ENCODE data around the gene AQP3. TPM values are rescaled to one million over a fixed set of nuclear protein-coding genes. Genes with fewer than 3 reads are reported as not detected.
"Not testable (repeated sequence)": the region's sequence is repeated elsewhere in the genome, so short reads cannot be mapped to it uniquely, and the experiment has no call there.

The AQP3 gene
- total RNA-seq, 2 donors from 2014 or later: 2.2 to 2.7 TPM

DNA sequence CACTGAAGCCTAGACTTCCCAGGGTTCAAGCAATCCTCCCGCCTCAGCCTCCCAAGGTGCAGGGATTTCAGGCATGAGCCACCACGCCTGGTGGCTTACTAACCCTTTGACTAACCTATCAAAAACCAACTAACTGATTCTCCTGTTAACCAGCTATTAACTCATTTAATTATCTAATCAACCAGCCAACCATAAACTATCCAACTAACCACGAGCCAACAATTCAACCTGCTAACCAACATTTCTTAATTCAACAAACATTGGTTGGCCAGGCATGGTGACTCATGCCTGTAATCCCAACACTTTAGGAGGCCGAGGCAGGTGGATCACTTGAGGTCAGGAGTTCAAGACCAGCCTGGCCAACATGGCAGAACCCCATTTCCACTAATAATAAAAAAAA, 48.3 kb downstream of the AQP3 start:
- not testable (repeated sequence) for H3K9me3 Mint-ChIP-seq; H3K27ac ChIP-seq (ENCODE audit: low read depth, low read length); H3K27ac Mint-ChIP-seq; H3K36me3 Mint-ChIP-seq (ENCODE audit: low read depth); H3K4me1 Mint-ChIP-seq; H3K27me3 Mint-ChIP-seq (ENCODE audit: insufficient read depth); H3K4me3 ChIP-seq (ENCODE audit: low read length); DNase-seq; H3K9me3 ChIP-seq (ENCODE audit: control insufficient read depth, low read length); H3K36me3 ChIP-seq (ENCODE audit: control insufficient read depth, insufficient read depth, low read length); H3K4me1 ChIP-seq (ENCODE audit: control insufficient read depth, insufficient read depth, low read length); H3K9ac ChIP-seq (ENCODE audit: extremely low read depth, low read length, poor library complexity, severe bottlenecking); H3K4me3 Mint-ChIP-seq; H3K27me3 ChIP-seq (ENCODE audit: control insufficient read depth, insufficient read depth, low read length, poor library complexity, severe bottlenecking)
- WGBS, 2 experiments (ENCODE audit: insufficient coverage in 1 of 2, insufficient read length in 1 of 2): 86 to 100% methylated on average over 3 to 4 of the region's 4 CpGs

DNA sequence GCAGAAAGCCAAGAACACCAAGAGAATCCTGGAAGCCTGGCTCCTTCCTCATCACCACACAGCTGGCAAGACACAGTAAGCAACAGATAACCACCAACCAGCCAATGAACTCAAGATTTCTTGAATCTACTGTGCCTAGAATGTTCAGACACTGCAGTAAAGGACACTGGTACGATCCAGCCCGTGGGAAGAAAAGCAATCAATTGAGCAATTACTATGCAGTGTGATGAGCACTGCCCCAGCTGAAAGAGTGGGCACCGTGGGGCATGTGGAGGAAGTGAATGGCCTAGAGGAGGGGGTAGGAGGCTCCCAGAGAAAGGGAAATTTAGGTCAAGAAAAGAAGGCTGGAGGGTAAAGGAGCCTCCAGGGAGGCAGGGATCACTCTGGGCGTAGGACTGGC, 49.6 kb downstream of the AQP3 start:
- not testable (repeated sequence) for H3K9me3 ChIP-seq (ENCODE audit: control insufficient read depth, low read length); H3K4me1 Mint-ChIP-seq; H3K27me3 ChIP-seq (ENCODE audit: control insufficient read depth, insufficient read depth, low read length, poor library complexity, severe bottlenecking); DNase-seq; H3K36me3 Mint-ChIP-seq (ENCODE audit: low read depth); H3K36me3 ChIP-seq (ENCODE audit: control insufficient read depth, insufficient read depth, low read length); H3K27ac Mint-ChIP-seq; H3K9me3 Mint-ChIP-seq; H3K4me1 ChIP-seq (ENCODE audit: control insufficient read depth, insufficient read depth, low read length); H3K27ac ChIP-seq (ENCODE audit: low read depth, low read length); H3K4me3 Mint-ChIP-seq; H3K27me3 Mint-ChIP-seq (ENCODE audit: insufficient read depth); H3K4me3 ChIP-seq (ENCODE audit: low read length); H3K9ac ChIP-seq (ENCODE audit: extremely low read depth, low read length, poor library complexity, severe bottlenecking)
- 86% methylated on average over 2 of the region's 4 CpGs; no CpG with 5 or more reads in 1 of the 2 experiments for WGBS, 2 experiments (ENCODE audit: insufficient coverage in 1 of 2, insufficient read length in 1 of 2)

DNA sequence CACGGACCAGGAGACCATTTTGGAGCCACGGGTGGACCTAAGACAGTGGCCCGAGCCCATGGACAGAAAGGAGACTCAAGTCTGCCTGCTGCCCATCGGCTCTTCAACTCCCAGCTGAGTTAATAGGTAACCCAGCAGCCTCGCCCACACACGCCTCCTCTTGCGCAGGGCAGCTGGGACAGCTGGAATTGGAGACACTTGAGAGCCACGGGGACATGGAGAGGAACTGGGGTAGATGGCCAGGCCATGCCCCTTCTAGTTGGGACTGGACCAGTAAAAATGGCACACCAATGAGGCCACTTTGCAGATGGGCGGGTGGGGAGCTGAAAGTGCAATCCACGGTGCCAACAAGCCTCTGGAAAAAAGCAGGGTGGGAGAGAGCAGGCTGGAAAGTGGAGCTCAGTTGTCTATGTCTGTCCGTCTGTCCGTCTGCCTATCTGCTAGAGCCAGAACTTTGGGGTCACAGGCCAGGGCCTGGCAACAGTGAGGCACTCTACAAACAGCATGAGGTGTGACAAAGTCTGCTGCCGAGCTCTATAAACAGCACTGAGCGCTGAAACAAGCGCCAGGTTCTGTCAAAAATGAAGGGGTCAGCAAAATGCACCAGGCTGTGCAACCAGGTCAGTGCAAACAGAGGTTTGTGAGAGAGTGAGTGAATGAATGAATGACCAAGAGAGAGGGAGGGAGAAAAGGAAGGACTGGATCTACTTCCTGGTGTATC, 52.1 kb downstream of the AQP3 start:
- not testable (repeated sequence) for H3K27me3 ChIP-seq (ENCODE audit: control insufficient read depth, insufficient read depth, low read length, poor library complexity, severe bottlenecking); H3K36me3 Mint-ChIP-seq (ENCODE audit: low read depth); H3K4me1 ChIP-seq (ENCODE audit: control insufficient read depth, insufficient read depth, low read length); H3K27ac ChIP-seq (ENCODE audit: low read depth, low read length); H3K4me3 Mint-ChIP-seq; H3K27me3 Mint-ChIP-seq (ENCODE audit: insufficient read depth); H3K27ac Mint-ChIP-seq; H3K36me3 ChIP-seq (ENCODE audit: control insufficient read depth, insufficient read depth, low read length); H3K9ac ChIP-seq (ENCODE audit: extremely low read depth, low read length, poor library complexity, severe bottlenecking); DNase-seq; H3K4me3 ChIP-seq (ENCODE audit: low read length); H3K9me3 ChIP-seq (ENCODE audit: control insufficient read depth, low read length); H3K9me3 Mint-ChIP-seq
- peaks cover 14% of the 10 kb centered on the region for H3K4me1 Mint-ChIP-seq
- 86 to 93% methylated on average over 11 to 15 of the region's 15 CpGs for WGBS, 2 experiments (ENCODE audit: insufficient coverage in 1 of 2, insufficient read length in 1 of 2)

DNA sequence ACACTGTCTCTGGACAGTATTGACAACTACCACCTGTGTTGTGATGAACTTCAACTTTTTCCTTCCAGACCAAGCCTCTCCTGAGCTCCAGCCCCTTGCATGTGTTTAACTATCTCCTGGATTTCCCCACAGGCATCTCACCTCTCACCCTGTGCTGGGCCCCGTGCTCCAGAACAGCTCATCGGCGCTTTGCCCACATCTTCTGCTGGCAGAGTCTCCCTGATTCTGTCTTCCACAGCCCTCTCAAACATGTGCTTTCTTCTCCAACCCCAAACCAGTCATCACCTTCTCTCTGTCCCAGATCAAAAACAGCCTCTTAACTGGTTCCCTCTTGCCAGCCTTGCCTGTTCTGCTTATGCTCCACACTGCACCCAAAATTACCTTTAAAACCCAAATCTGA, 53.4 kb downstream of the AQP3 start:
- H3K4me1 ChIP-seq (ENCODE audit: control insufficient read depth, insufficient read depth, low read length); H3K9ac ChIP-seq (ENCODE audit: extremely low read depth, low read length, poor library complexity, severe bottlenecking); H3K9me3 ChIP-seq (ENCODE audit: control insufficient read depth, low read length); H3K9me3 Mint-ChIP-seq; H3K27me3 ChIP-seq (ENCODE audit: control insufficient read depth, insufficient read depth, low read length, poor library complexity, severe bottlenecking); DNase-seq; H3K27me3 Mint-ChIP-seq (ENCODE audit: insufficient read depth); H3K4me3 ChIP-seq (ENCODE audit: low read length); H3K27ac ChIP-seq (ENCODE audit: low read depth, low read length); H3K4me3 Mint-ChIP-seq; H3K36me3 Mint-ChIP-seq (ENCODE audit: low read depth); H3K36me3 ChIP-seq (ENCODE audit: control insufficient read depth, insufficient read depth, low read length); H3K27ac Mint-ChIP-seq: not testable (repeated sequence)
- WGBS, 2 experiments (ENCODE audit: insufficient coverage in 1 of 2, insufficient read length in 1 of 2): 95 to 100% methylated on average over 3 of the region's 3 CpGs
- H3K4me1 Mint-ChIP-seq: peaks cover 14% of the 10 kb centered on the region

- Mint-ChIP-seq H3K4me1 (peaks cover 14% of the 10 kb centered on the region), H3K27me3 (ENCODE audit: insufficient read depth) (peaks cover 2% of the 10 kb centered on the region), H3K9me3 (no peaks in the 10 kb centered on the region), H3K4me3 (no peak overlapping the region), H3K27ac (no peak overlapping the region), H3K36me3 (ENCODE audit: low read depth) (no peaks in the 10 kb centered on the region)
- WGBS, 2 experiments (ENCODE audit: insufficient coverage in 1 of 2, insufficient read length in 1 of 2): 89 to 91% methylated on average over 7 to 11 of the region's 11 CpGs
- no peaks in the 10 kb centered on the region for H3K27me3 ChIP-seq (ENCODE audit: control insufficient read depth, insufficient read depth, low read length, poor library complexity, severe bottlenecking)
- no peak overlapping the region for H3K9ac ChIP-seq (ENCODE audit: extremely low read depth, low read length, poor library complexity, severe bottlenecking)
- no peaks in the 10 kb centered on the region for H3K36me3 ChIP-seq (ENCODE audit: control insufficient read depth, insufficient read depth, low read length)
- H3K27ac ChIP-seq (ENCODE audit: low read depth, low read length): no peak overlapping the region
- H3K9me3 ChIP-seq (ENCODE audit: control insufficient read depth, low read length): no peaks in the 10 kb centered on the region
- H3K4me3 ChIP-seq (ENCODE audit: low read length): no peak overlapping the region
- H3K4me1 ChIP-seq (ENCODE audit: control insufficient read depth, insufficient read depth, low read length): no peaks in the 10 kb centered on the region
- DNase-seq: no peak
- no peak for TF ChIP-seq CTCF (conservative IDR thresholded peaks at IDR 0.05)
These were observed 53.8 kb downstream of the AQP3 start for GRCh38 chr9:33393581-33393980.

DNA sequence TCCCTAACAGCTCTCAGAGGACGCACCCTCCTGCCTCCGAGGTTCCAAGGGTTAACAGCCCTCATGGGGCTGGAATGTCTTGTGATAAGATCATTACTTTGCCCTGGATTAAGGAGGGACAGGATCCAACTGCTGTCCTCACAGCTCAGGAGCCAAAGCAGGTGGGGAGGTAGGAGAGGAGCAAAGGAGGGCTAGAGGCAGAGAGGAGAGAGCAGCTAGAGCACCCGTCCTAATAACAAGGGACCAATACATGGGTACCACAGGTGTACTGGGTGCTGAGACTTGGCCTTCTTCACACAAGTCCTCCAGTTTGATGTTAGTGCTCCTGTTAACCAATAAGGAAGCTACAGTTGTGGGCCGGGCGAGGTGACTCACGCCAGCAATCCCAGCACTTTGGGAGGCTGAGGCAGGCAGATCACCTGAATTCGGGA, 54.8 kb downstream of the AQP3 start:
- H3K4me3 Mint-ChIP-seq; H3K36me3 Mint-ChIP-seq (ENCODE audit: low read depth); H3K27ac ChIP-seq (ENCODE audit: low read depth, low read length): not testable (repeated sequence)

More for the DNA sequence above, 54.8 kb downstream of the AQP3 start:
- 83 to 85% methylated on average over 5 to 7 of the region's 7 CpGs for WGBS, 2 experiments (ENCODE audit: insufficient coverage in 1 of 2, insufficient read length in 1 of 2)
- not testable (repeated sequence) for H3K9ac ChIP-seq (ENCODE audit: extremely low read depth, low read length, poor library complexity, severe bottlenecking); H3K27me3 ChIP-seq (ENCODE audit: control insufficient read depth, insufficient read depth, low read length, poor library complexity, severe bottlenecking); H3K9me3 ChIP-seq (ENCODE audit: control insufficient read depth, low read length); DNase-seq; H3K36me3 ChIP-seq (ENCODE audit: control insufficient read depth, insufficient read depth, low read length); H3K4me3 ChIP-seq (ENCODE audit: low read length); H3K9me3 Mint-ChIP-seq; H3K4me1 ChIP-seq (ENCODE audit: control insufficient read depth, insufficient read depth, low read length); H3K27me3 Mint-ChIP-seq (ENCODE audit: insufficient read depth)
- peak overlapping the region; percentile 39 for H3K27ac Mint-ChIP-seq
- peaks cover 23% of the 10 kb centered on the region for H3K4me1 Mint-ChIP-seq

Data from endodermal cell (in vitro differentiated cells).